Progenitor cell of endocrine pancreas (in vitro differentiated cells): ENCODE results near the gene NUDT22. TPM values are rescaled to one million over a fixed set of nuclear protein-coding genes. Genes with fewer than 3 reads are reported as not detected.
A peak's percentile ranks its signal among the peaks of the same experiment; 100 is the strongest.

Experiments used
- DNase-seq: peaks from one replicate; pipeline ENCODE4 v3.0.0; 2021; ENCODE audit warnings: low spot score; ENCODE audit not compliant: unreplicated experiment
- H3K27ac Mint-ChIP-seq: 2 replicates; pipeline ENCODE4 v1.8.0; 2021; ENCODE audit warnings: mild to moderate bottlenecking, moderate library complexity, mixed read lengths
- H3K27me3 Mint-ChIP-seq: 2 replicates; pipeline ENCODE4 v1.8.0; 2021; ENCODE audit warnings: mixed read lengths
- H3K36me3 Mint-ChIP-seq: 2 replicates; pipeline ENCODE4 v1.8.0; 2022; ENCODE audit warnings: mixed read lengths; ENCODE audit not compliant: insufficient read depth
- H3K4me1 Mint-ChIP-seq: 2 replicates; pipeline ENCODE4 v1.8.0; 2021; ENCODE audit warnings: low read depth, mixed read lengths
- H3K4me3 Mint-ChIP-seq: 2 replicates; pipeline ENCODE4 v1.8.0; 2021; ENCODE audit warnings: low read depth, mild to moderate bottlenecking, moderate library complexity, mixed read lengths
- H3K9me3 Mint-ChIP-seq: 2 replicates; pipeline ENCODE4 v1.8.0; 2021; ENCODE audit warnings: low read depth, mixed read lengths
- CTCF ChIP-seq: fragments of 200-600 bp; sonication (generic); IDR thresholded peaks from one replicate; pipeline ENCODE4 v1.5.0; 2021; ENCODE audit warnings: antibody characterized with exemption, mild to moderate bottlenecking; ENCODE audit not compliant: unreplicated experiment
- total RNA-seq: library from RNA; stranded (reverse); gene quantifications from 2 replicates; pipeline ENCODE4 v1.2.1, GENCODE V29; 2021

Gene NUDT22
- total RNA-seq, 1 donor from 2014 or later, result 48.2 TPM

GRCh38 chr11:64259533-64260067, 33.5 kb downstream of the NUDT22 start:
- no peak overlapping the region for H3K4me3 Mint-ChIP-seq

GRCh38 chr11:64260147-64260708, 34.2 kb downstream of the NUDT22 start:
- peaks cover 15% of the 10 kb centered on the region for H3K36me3 Mint-ChIP-seq
- no peaks in the 10 kb centered on the region for H3K27me3 Mint-ChIP-seq
- H3K27ac Mint-ChIP-seq, result no peak overlapping the region
- DNase-seq, result no peak
- TF ChIP-seq CTCF, result no peak
- H3K4me3 Mint-ChIP-seq, result no peak overlapping the region
- no peaks in the 10 kb centered on the region for H3K4me1 Mint-ChIP-seq
- no peaks in the 10 kb centered on the region for H3K9me3 Mint-ChIP-seq

More at GRCh38 chr11:64259533-64260067, 33.5 kb downstream of the NUDT22 start:
- Mint-ChIP-seq H3K27ac (peak overlapping the region; percentile 59), H3K9me3 (no peaks in the 10 kb centered on the region), H3K27me3 (no peaks in the 10 kb centered on the region), H3K36me3 (peaks cover 15% of the 10 kb centered on the region), H3K4me1 (no peaks in the 10 kb centered on the region)
- no peak for TF ChIP-seq CTCF
- DNase-seq, result no peak

GRCh38 chr11:64261556-64262080, 35.5 kb downstream of the NUDT22 start:
- TF ChIP-seq CTCF, result no peak

GRCh38 chr11:64262271-64263002, 36.4 kb downstream of the NUDT22 start:
- no peak for DNase-seq
- Mint-ChIP-seq H3K4me1 (no peaks in the 10 kb centered on the region), H3K36me3 (peaks cover 17% of the 10 kb centered on the region), H3K9me3 (no peaks in the 10 kb centered on the region), H3K27ac (no peak overlapping the region), H3K27me3 (no peaks in the 10 kb centered on the region), H3K4me3 (no peak overlapping the region)
- no peak for TF ChIP-seq CTCF

More at GRCh38 chr11:64261556-64262080, 35.5 kb downstream of the NUDT22 start:
- DNase-seq, result no peak
- Mint-ChIP-seq H3K4me3 (no peak overlapping the region), H3K27me3 (no peaks in the 10 kb centered on the region), H3K4me1 (no peaks in the 10 kb centered on the region), H3K27ac (no peak overlapping the region), H3K36me3 (peaks cover 17% of the 10 kb centered on the region), H3K9me3 (no peaks in the 10 kb centered on the region)
